HG02970 (cell line): ENCODE data around the gene METAP1D.
"Not testable (repeated sequence)": the region's sequence is repeated elsewhere in the genome, so short reads cannot be mapped to it uniquely, and the experiment has no call there.

Experiments used
- ATAC-seq: cut with Tn5 transposase; IDR thresholded peaks from one replicate; pipeline ENCODE4 v1.9.1; 2021; ENCODE audit warnings: mild to moderate bottlenecking, moderate library complexity, moderate number of reproducible peaks; ENCODE audit not compliant: unreplicated experiment, low FRiP score

Gene METAP1D

DNA sequence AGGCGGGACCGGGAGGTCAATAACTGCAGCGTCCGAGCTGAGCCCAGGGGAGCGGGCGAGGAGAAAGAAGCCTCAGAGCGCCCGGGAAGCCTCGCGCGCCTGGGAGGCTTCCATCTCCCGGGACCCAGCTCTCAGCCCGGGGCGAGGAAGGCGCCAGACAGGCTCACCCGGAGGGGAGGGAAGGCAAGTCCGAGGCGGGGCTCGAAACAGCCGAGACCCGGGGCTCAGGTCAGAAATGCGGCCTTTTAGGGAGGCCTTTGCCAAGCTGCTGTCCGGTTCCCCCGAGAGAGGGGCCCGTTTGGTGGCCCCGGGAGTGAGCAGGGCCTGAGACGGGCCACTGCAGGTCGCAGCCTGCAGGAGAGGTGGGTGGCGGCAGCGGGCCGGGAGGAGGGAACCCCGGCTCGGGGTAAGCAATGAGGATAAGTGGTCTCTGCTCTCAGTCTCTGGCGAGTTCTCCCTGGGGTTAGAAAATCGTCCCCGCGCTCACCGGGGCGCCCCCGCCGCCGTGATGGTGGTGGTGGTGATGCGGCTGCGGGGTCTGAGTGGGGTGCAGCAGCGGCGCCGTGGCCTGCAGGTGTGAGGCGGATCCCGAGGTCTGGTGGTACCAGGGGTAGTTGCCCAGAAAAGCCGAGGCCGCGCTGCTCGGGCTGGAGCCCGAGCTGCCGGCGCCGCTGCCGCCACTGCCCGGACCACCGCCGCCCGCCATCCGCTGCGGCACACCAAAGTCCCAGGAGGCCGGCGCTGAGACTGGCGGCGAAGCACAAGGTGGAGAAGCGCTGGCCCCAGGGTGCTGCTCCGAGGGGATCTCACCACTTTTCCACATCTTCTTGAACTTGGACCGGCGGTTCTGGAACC is 100.6 kb downstream of the METAP1D start:
- no peak for ATAC-seq

DNA sequence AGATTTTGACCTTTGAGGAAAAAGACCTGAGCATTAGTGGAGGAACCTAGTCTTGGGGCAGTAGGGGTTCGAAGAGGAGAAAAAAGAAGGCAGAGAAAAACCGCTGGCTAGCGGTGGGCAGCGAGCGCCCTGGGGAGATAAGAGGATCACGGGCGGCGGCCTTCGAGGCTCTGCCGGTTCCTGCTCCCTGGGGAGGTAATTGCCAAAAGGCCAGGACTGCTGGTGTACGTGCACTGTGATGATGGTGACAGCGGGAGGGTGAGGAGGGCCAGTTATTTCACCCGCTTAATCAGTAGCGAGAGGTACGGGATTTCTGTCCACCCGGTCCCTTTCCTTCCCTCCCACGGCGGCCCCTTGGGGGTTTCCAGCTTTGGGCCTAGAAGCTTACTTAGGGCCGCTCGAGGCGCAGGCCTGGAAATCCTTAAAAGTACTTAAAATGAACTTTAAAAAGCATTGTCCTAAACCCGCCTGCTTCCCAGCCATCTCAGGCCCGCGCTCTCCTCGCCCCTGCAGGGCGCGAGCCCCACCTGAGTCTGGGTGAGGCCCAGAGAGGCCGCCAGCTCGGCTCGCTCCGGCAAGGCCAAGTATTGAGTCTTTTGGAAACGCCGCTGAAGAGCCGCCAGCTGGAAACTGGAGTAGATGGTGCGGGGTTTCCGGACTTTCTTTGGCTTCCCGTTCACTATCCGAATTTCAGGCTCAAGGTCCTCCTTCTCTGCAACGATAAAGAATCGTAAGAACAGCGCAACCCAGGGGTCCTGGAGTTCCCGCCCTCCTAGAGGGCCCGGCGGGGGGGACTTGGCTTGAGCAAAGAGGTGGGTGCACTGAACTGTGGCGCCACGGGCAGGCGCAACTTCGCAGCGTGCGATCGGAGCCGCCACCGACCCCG is 101.4 kb downstream of the METAP1D start:
- ATAC-seq, result no peak

DNA sequence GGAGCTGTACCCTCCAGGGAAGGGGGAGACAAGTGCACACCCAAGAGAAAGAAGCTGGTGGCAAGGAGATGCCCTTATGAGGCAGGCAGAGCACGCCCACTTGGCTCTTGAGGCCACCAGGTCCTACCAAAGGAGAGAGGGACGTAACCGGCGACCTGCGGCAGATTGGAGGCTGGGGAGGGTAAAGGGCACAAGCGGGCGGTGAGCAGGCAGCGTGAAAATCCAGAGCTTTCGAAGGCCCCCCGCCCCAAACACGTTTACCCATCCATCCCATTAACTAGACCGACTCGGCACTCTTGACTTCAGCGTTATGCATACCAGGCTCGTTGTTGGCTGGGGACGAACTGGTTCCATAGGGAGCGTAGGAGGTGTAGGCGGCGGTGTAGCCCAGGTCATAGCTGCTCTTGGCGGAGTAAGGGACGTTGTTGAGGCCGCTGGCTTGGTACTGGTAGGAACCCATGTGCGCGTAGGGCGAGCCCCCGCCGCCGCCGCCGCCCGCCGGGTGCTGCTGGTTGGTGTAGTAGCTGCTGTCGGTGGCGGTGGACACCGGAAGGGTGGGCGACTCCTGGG is 102.2 kb downstream of the METAP1D start:
- peak; percentile 15 for ATAC-seq

DNA sequence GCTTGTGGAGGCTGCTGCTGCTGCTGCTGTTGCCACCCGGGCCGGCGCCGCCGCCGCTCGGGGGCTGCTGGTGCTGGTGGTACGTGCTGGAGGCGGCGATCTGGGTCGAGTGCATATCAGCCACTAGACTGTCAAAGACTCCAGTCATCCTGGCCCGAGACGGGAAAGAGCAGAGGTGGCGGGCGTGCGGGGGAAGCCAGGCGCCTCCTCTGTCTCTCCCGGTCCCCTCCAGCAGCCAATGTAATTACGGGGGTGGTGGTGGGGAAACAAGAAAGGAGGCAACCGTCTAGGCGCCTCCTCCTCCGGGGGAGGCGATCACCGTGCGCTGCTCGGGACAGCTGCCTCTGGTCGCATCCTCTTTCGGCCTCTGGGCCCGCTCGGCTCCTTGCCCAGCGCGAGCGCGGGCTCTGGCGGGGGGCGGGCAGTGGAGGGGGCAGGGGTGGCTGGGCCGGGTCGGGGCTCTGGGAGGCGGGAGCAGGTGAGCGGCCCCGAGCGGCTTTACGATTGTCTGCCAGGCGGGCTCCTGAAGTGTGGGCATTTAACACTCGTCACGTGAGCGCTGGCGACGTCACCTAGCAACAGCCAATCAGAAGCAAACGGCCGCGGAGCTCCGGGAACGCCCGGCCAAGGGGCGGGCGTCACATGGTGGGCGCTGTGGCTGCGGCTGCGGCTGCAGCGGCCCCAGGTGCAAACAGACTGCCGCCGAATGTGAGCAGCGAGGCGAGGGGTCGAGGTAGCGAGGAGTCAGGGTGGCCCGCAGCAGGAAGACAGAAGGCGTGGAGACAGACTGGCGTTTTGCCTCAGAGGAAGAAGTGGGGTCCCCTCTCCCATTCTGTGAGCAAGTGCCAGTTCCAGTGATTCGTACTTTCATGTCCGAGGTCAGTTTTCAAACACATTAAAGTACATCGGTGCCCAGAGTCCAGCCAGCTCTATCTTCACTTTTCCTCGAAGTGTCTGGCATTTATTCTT is 102.9 kb downstream of the METAP1D start, which contains the start of gene DLX2:
Gene DLX2 (minus strand): TSS at position 510 of the 969 bp plus-strand sequence. CDS start 362 bp downstream, at position 148.
- ATAC-seq, result peak; percentile 61

DNA sequence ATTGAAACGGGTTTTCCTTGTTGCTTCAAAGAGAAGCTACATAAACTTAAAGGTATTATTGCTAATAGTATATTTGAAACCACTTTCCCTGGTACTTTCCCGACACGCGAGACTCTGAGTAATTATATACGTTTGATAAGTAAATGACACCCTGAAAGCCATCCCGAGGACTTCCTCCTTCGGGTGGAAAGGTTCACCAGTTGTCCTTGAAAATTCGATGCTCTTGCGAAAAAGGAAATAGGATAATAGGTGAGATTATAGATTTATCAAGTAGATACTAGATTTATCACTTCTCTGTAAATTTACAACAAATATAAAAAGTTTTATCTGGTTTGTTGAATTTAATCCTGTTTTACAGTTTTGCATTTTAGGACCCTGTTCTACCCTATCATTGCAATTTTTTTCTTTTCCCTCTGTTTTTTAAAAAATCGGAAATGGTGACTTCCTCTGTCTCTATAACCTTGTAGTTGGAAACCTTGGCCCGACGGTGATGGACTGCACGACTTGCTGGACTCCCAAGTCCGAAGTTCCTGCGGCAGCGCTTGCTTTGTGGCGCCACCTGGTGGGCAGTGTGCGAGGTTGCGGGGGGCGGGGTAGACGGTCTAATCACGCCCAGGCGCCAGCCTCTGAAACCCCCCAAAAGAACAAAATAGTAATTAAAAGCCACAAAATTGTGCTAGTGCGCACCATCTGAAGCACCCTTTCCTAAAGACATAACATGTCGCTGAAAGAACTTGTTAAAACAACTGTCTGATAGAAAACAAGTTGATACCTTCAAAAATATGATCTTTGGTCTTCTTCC is 103.9 kb downstream of the METAP1D start:
- ATAC-seq, result no peak

DNA sequence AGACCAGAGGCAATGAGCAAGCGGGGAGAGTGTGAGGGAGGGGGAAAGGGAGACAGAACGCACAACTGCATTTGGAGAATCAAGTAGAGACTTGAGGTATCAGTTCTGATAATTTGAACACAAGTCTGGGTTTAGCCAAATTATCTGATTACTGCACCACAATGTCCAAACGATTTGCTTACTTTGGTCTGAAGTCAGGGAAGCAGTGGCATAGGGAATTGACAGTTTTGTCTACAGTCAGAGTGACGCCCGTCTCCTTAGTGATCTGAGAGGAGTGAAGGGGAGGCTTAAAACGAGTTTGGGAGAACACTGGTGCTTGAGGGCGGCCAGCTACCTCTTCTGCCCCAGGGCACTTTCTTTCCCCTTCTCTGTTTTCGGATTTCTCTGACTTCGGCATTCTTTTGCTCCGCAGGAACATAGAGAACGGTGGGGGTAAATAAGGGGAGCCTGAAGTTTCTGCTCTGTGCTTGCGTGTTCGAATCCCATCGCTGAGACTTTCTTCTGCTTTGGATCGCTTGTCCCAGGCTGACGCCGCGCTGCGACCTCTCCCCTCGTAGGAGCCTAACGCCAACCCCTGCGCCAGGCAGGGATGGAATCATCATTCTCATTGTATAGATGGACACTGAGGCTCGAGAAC is 105.8 kb downstream of the METAP1D start:
- ATAC-seq, result no peak

DNA sequence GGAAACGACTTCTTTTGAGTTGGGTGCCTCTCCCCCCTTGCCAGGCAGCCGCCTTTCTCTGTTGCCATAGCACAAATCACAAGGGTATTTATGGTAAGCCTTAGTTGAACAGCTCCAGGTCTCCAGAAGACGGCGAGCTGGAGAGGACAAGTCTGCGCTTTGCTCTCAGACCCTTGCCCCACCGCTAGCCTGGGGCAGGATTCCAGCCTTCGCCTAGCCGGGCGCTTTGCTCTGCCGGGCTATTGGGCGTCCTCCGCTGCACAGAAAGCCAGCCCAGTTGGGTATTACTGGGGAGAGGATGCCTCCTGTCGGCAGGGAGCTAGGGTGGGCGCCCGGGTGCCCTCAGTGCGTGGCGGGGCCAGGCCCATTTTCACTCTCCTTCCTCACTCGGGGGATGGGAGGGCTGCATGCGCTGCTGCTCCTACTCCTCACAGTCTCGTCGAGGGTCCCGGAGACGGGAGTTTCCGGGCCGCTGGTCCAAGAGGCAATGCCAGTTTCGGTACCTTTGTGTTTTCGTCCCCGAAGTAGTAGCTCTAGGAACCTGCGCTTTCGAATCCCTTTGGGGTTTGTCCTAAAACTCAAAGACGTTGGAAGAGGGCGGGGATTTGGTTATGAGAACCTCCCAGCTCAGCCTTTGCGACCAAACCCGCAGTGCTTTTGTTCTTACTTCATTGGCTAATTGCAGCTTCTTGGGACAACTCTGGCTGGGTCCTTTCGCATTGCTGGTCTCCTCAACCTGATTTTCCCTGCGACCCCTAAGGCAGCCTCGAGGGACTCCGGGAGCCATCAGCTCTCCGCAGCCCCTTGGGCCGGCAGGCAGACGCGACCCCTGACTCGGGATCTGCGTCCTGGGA is 106.6 kb downstream of the METAP1D start:
- no peak for ATAC-seq

DNA sequence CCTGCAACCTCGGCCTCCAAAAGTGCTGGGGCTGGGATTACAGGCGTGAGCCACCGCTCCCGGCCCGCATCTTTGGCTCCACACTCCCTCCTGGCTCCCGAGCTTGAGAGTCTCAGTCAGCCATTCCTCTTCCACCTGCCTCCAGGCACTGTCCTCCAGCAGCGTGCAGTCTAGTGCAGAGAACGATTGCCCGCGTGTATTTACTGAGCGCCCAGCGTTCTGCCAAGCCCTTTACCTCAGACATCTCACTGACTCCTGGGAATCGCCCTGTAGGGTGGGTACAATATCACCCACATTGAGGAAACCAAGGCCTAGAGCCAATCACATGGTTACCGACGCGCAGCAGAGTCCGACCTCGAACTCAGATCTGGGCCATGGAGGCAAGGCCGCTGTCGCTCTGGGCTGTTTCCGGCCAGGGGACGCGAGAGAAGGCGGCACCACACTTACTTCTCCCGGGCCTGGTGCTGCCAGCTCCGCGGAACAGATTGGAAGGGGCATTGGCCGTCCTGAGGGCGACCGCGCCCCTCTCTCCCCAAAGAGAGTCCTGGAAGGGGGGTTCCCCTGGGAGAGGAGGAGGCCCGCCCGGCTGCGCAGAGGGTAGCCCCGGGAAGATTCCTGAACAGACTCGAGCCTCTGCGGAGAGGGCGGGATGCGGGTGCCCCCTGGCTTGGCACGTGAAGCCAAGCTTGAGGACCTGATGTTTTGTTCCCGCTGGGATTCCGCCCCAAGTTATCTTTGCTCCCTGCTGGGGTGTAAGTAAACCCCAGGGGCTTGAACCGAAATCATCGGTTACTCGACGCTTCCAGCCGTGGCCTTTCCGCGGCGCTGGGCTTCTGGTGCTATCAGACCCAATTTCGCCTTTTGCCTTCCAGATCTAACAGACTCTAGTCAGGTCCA is 108.2 kb downstream of the METAP1D start:
- no peak for ATAC-seq

DNA sequence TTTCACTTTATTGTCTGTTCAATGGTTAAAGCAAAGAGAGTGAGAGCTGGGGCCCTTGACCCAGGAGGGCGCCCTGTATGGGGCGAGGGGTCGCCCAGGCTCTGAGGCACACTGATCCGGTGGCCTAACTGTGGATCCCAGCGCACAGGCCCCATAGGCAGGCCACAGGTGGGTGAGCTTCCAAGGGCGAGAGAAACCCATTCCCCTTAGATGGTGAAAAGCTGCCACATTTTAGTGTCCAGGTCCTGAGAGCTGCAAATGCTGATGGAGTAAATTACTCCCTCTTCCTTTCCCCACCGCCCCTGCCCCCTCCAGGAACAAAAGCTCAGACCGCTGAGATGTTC is 108.8 kb downstream of the METAP1D start:
- ATAC-seq, result no peak

DNA sequence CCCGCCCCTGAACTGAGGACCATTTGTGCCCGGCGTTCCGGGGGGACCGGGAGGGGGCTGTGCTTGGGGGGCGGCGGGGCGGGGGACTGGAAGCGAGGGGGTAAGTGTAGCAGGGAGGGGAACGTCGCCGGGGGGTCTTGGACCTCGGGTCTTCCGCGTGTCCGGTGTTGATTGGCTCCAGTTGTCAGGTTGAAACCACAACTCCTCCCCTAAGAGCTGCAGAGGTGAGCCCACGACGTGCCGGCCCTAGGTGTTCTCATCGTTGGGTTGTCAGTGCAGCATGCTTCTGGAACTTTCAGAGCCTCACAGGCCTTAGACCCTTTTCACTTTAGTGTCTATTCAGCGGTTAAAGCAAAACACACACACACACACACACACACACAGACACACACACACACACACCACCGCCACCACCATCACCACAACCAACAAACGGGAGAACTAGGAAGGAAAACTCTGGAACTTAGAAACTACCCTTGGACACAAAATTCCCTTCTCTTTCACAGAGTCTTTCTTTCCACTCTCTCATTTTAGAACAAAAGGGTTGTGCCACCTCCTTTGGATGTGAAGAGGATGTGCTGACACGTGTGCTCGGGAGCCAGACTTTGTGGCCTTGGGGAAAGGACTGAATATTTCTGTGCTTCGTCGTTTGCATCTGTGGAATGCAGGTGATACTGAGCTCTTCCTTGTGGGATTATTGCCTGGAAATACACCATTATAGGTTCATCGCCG is 109.7 kb downstream of the METAP1D start:
- ATAC-seq, result no peak

DNA sequence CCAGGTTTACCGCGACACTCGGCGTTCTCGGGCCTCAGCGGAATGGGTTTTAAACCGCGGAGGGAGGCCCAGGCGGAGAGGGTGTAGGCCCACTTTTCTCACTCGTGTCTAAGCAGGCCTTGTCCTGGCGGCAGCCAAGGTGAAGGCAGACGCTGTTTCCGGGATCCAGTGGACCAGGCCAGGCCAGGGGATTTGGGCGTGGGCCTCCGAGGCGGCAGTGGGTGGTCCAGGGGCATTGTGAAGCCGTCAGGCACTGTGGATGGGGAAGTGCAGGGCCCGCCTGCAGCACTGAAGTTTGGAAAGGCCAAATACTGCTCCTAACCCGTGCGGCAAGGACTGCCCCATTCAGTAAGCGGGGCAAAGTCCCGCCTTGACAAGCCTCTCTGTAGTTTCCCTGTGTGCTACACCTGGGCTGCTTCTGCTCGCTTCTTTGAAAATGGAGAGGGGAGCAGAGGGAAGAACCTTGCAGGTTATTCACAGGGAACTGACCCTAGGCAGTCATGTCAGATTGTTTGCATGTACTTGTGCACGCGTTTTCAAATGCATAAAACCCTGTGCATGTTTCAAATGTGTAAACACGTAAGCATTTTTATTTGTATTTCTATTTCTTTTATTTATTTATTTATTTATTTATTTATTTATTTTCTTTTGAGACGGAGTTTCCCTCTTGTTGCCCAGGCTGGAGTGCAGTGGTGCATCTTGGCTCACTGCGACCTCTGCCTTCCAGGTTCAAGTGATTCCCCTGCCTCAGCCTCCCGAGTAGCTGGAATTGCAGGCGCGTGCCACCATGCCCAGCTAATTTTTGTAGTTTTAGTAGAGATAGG is 110.4 kb downstream of the METAP1D start:
- no peak for ATAC-seq

DNA sequence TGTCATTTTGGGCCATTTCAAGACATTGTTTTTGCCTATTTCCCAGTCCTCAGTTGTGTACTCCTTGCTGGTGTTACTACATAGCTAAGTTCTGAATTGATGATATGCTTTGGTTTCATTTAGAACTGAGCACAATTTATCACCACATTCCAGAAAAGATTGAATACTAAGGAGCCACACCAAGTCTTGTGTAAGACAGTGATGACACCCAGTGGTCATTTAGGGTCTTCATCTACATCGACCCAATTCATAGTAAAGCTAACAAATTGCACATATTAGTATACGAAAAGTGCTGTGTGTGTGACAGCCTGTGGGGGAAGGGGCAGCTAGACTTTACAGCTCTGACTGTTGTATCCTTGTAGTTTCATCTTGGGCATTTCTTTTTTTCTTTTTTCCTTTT is 113.9 kb downstream of the METAP1D start:
- no peak for ATAC-seq

DNA sequence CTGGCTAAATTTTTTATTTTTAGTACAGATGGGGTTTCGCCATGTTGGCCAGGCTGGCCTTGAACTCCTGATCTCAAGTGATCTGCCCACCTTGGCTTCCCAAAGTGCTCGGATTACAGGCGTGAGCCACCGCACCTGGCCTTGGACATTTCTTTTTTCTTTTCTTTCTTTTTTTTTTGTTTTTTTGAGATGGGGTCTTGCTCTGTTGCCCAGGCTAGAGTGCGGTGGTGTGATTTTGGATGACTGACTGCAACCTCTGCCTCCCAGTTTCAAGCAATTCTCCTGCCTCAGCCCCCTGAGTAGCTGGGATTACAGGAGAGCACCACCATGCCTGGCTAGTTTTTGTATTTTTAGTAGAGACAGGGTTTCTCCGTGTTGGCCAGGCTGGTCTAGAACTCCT is 114.4 kb downstream of the METAP1D start:
- not testable (repeated sequence) for ATAC-seq

DNA sequence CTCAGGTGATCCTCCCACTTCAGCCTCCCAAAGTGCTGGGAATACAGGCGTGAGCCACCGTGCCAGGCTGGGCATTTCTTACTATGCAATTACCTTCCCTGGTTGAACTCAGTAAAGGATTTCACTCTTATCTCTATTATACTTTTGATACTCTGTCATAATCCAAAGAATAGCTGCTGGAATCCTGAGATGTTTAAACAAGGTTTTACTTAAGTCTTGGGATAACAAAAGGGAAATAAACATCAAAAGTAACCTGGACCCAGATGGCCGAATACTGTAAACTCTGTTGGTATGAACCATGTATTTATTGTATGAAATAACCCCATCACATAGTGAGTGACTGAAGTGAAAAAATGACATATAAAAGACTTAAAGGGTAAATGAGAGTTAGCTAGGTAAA is 114.8 kb downstream of the METAP1D start:
- no peak for ATAC-seq

DNA sequence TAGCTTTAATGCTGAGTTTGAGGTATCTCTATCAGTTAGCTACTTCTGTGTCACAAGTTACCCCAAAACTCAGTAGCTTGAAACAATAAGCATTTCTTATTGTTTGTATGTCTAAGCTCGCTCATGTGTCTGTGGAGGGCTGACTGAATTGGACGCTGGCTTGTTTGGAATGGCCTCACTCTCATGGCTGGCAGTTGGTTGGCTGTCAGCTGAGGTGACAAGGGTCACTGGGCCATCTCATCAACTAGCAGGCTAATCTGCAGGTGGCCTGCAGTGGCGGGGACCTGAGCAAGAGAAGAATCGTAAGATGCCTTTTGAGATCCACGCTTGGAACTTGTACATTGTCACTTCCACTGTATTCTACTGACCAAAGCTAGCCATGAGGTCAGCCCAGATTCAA is 116.4 kb downstream of the METAP1D start:
- ATAC-seq, result no peak
